ENCODE results near the gene CALML3.

DNA sequence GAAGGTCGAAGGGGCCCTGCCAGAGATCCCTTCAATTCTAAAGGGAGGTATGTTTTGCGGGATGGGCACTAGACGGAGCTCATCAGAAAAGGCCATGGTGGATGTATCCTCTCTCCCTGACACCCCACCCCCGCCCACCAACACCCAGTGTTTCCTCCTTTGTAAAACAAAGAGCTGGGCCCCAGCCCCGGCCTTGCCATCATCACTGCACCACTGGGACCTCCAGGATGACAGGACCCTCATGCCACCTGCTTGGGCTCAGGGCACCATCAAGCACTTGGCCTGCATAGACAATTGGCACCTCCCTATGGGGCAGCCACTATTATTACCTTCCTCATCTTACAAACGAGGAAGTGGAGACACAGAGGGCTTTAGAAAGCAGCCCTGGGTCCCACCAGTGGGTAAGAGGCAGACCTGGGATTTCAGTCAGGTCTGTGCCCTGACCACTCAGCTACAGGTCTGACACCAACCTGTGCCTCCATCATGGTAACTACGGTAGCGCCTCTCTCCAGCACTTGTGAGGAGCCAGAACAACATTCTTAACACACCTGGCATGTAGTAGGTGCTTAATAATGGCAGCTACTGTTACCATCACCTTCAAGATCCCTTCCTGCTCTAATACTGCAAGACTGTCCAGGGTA lies 2.0 kb downstream of the CALML3 start:
- TF ChIP-seq, protein P1, sequence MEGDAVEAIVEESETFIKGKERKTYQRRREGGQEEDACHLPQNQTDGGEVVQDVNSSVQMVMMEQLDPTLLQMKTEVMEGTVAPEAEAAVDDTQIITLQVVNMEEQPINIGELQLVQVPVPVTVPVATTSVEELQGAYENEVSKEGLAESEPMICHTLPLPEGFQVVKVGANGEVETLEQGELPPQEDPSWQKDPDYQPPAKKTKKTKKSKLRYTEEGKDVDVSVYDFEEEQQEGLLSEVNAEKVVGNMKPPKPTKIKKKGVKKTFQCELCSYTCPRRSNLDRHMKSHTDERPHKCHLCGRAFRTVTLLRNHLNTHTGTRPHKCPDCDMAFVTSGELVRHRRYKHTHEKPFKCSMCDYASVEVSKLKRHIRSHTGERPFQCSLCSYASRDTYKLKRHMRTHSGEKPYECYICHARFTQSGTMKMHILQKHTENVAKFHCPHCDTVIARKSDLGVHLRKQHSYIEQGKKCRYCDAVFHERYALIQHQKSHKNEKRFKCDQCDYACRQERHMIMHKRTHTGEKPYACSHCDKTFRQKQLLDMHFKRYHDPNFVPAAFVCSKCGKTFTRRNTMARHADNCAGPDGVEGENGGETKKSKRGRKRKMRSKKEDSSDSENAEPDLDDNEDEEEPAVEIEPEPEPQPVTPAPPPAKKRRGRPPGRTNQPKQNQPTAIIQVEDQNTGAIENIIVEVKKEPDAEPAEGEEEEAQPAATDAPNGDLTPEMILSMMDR (IDR thresholded peaks at IDR 0.05): no peak
- TF ChIP-seq POLR2A (IDR thresholded peaks at IDR 0.05): no peak
- no peak for TF ChIP-seq POLR2AphosphoS5 (IDR thresholded peaks at IDR 0.05)
